NK-92 treated with Interleukin-12 subunit alpha and Interleukin-12 subunit beta, amount 100 ng/mL, for 24 hours (cell line): Measurements from ENCODE around the gene PET100.
"Not testable (repeated sequence)": the region's sequence is repeated elsewhere in the genome, so short reads cannot be mapped to it uniquely, and the experiment has no call there.

ENCODE experiments used
- DNase-seq: peaks from one replicate; lab custom pipeline; 2025; lab: John Stamatoyannopoulos, UW

Gene PET100

GRCh38 chr19:7633698-7634097 lies 4.1 kb downstream of the PET100 start, which contains the start of gene PCP2:
Gene PCP2 (minus strand): TSS chr19:7633719. CDS start chr19:7633457, 262 bp downstream.
- DNase-seq = no peak

DNA sequence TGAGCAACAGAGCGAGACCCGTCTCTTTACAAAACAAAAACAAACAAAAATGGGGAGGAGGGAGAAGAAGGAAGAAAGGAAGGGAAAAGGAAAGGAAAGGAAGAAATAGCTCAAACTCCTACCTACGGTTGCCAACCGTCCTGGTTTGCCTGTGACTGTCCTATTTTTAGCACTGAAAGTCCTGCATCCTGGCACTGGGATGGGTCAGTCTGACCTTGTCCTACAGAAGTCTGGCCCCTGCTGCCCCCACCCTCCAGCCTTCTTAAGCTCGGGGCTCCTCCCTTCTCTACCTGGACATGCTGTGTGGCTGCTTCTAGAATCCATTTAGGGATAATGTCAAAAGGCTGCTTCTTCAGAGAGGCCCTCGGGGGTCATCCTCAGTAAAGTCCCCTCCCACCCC lies 6.1 kb downstream of the PET100 start:
- DNase-seq = no peak

GRCh38 chr19:7636317-7636690 lies 6.7 kb downstream of the PET100 start:
- no peak for DNase-seq

DNA sequence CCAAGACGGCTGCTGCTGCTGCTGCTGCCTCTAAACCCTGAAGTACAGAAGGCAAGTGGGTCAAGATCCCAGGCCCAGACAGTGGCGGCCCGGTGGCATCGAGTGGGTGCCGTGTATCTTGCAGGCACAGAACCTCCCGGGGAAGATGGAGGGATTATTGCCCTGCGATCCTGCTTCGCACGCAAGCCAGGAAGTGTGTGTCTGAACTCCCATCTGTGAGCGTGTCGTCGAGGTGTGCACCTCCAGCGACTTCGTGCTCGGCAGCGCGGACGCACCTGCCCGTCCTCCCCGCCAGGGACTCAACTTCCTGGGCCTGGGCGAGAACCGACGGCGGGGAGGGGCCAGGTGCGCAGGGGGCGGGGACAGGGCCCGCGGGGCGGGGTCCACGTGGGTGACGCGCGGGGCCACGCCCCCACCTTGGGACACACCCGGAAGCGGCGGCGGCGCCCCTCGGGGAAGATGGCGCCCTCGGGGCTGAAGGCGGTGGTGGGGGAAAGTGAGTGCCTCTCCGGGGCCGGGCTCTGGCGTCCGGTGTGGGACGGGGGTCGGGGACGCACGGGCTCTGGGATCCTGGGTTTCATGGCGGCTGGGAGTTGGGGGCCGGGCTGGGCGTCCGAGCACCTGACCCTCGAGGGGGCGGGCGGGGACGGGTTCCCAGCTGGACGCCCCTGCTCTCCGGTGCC lies 7.2 kb downstream of the PET100 start, which contains the start of gene STXBP2:
Gene STXBP2, plus strand, starts transcription at position 420 of the 683 bp plus-strand sequence. Its CDS starts 40 bp downstream, at position 460.
- peak; percentile 64 for DNase-seq

DNA sequence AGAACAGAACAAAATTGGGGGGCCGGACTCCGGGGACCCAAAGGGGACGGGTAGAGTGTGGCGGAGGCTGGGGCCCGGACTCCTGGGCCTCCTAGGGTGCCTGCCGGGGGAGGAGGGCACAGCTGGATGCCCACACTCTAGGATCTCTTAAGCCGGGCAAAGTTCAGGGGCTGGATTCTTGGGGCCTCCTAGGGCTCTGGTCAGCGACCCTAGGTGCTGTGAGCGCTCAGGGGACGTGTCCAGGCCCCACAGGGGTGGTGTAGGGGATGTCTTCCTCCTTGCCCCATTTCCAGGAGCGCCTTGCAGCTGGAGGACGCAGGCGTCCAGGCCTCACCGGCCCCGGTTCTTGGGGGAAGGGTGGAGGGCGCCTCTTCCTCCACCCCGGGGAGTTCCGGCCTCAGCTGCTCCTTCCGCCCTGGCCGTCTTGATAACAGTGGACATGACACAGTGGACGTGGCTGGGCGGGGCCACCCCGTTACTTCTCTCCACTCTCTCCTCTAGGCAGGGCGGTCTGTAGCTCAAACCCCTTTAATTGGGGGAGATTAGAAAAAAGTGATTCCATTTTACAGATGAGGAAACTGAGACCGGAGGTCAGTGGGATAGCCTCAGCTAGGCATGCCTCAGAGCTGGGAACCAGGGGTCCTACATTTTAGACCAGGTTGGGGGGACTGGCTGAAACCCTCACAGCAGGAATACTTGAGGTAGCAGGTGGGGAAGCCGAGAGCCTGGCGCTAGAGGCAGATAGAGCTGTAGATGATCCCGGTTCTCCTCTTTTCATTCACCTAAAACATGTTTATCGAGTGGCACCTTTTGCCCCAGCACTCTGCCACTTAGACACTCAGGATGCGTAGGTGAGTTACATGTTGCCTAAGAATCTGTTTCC lies 8.0 kb downstream of the PET100 start:
- DNase-seq = no peak

DNA sequence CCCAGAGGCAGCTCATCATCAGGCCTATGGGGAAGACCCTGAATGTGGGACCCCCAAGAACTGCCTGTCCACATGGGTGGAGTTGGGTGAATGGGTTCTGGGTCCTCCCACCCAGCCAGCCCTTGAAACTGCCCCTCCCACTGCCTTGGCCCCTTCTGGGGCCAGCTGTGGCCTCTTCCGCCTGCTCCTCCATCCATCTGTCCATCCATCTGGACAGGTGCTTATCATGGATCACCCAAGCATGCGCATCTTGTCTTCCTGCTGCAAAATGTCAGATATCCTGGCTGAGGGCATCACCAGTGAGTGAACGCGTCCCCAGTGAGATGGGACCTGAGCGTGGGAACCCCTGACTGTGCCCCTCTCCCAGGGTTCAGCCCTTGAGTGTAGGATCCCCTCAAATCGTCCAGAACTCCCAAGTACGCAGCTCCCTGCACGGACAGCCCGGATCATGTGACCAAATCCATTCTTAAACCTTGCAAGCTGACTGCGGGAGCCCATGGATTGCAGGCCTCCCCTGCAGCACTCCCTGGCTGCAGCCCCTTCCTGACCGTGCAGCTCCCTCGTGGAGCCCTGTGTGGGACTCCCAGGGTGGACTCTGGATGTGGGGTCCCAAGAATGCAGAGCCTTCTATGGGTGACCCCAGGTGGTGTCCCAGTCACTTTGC lies 9.3 kb downstream of the PET100 start:
- no peak for DNase-seq

DNA sequence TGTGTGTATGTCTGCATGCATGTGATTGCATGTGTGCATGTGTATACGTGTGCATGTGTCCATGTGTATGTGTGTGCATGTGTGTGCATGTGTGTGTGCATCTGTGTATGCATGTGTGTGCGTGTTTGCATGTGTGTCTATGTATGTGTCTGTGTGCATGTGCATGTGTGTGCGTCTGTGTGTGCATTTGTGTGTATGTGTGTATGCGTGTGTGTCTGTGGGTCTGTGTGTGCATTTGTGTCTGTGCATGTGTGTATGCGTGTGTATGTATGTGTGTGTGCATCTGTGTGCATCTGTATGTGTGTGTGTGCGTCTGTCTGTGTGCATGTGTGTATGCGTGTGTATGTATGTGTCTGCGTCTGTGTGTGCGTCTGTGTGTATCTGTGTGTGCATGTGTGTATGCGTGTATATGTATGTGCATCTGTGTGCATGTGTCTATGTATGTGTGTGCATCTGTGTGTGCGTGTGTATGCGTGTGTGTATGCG lies 10.3 kb downstream of the PET100 start:
- DNase-seq = no peak

DNA sequence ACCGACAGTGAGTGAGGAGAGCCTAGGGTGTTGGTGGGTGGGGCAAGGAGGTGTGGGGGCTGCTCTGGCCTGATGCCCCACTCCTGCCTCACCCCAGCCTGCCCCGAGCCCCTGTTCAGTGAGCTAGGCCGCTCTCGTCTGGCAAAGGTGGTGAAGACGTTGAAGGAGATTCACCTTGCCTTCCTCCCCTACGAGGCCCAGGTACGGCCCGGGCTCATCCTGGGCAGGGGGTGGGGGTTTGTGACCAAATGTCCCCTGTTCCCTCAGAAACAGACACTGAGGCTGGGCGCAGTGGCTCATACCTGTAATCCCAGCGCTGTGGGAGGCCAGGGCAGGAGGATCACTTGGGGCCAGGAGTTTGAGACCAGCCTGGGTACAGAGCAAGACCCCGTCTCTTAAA lies 11.2 kb downstream of the PET100 start:
- DNase-seq = no peak

GRCh38 chr19:7641290-7642276 lies 12.0 kb downstream of the PET100 start:
- DNase-seq = no peak

GRCh38 chr19:7642295-7643030 lies 12.9 kb downstream of the PET100 start:
- DNase-seq = no peak

- DNase-seq = no peak
Observed at GRCh38 chr19:7643031-7643415, 13.4 kb downstream of the PET100 start.

DNA sequence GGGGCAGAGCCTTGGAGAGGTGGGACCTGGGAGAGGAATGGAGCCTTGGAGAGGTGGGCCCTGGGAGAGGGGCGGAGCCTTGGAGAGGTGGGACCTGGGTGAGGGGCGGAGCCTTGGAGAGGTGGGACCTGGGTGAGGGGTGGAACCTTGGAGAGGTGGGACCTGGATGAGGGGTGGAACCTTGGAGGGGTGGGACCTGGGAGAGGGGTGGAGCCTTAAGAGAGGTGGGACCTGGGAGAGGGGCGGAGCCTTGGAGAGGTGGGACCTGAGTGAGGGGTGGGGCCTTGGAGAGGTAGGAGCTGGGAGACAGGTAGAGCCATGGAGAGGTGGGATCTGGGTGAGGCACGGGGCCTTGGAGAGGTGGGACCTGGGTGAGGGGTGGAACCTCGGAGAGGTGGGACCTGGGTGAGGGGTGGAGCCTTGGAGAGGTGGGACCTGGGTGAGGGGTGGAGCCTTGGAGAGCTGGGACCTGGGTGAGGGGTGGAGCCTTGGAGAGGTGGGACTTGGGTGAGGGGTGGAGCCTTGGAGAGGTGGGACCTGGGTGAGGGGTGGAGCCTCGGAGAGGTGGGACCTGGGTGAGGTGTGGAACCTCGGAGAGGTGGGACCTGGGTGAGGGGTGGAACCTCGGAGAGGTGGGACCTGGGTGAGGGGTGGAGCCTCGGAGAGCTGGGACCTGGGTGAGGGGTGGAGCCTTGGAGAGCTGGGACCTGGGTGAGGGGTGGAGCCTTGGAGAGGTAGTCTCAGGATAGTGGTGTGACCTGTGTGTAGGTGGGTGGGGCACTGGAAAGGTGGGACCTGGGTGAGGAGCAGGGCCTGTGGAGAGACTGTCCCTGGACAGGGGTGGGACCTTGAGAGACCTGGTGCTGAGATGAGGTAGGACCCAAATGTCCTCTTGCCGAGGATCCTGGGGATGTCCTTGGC lies 14.3 kb downstream of the PET100 start:
- not testable (repeated sequence) for DNase-seq

DNA sequence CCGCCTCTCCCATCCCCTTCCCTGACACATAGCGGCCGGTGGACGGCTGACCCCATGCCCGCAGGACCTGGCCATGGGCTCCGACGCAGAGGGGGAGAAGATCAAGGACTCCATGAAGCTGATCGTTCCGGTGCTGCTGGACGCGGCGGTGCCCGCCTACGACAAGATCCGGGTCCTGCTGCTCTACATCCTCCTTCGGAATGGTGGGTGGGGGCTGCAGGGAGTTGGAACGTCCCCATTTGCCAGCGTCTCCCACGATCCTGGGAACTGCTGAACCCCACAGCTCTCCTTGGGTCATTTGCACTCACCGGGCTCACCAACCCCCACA lies 14.9 kb downstream of the PET100 start:
- no peak for DNase-seq

GRCh38 chr19:7645163-7645562 lies 15.6 kb downstream of the PET100 start:
- no peak for DNase-seq

DNA sequence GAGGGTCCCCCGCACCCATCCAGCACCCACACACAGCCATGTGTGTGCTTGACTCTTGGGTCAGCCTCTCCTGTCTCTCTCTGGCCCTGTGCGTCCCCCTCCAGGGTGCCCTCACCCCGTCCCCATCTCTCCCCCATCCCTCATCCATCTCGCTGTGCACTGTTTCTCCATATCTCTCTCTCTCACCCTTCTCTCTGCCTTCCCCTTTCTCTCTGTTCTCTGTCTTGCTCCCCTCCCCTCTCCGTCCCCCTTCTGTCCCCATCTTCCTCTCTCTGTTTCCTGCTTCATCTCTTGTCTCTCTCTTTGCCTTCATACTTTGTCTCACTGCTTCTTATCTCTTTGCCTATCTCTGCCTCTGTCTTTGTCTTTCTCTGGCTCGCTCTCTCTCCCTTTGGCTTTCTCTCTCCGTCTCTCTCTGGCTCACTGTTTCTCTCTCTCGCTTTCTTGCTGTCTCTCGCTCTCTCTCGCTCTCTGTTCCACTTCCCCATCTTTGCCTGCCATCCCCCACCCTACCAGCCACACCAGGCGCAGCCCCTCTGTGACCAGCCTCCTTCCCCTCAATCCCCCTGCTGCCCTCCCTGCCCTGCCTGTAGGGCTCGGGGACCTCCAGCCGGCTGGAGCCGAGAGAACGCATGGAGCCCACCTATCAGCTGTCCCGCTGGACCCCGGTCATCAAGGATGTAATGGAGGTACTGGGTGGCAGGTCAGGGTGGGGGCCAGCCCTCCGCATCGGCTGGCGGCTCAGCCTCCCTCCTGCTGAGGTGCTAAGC lies 16.2 kb downstream of the PET100 start:
- DNase-seq = no peak

DNA sequence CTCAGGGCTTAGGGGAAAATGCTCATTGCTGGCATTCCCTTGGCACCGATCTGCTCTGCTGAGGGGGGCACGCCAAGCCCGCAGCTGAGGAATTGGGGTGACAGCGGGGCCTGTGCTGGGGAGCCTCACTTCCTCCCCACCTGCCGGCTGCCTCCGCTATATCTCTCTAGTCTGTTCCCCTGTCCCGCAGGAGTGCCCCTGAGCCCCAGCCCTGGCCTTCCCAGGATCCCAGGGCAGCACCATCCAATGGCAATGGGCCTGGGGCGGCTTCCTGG lies 16.8 kb downstream of the PET100 start:
- DNase-seq = no peak

GRCh38 chr19:7647156-7647555 lies 17.6 kb downstream of the PET100 start:
- no peak for DNase-seq

GRCh38 chr19:7648265-7649014 lies 18.8 kb downstream of the PET100 start:
- no peak for DNase-seq
